GM23338 (cell line): ENCODE data around the gene FXR1. TPM values are rescaled to one million over a fixed set of nuclear protein-coding genes. Genes with fewer than 3 reads are reported as not detected.

Source experiments
- ATAC-seq: fragments of 200-7000 bp; cut with Tn5 transposase; 3 replicates; pipeline ENCODE4 v1.9.1; 2020
- DNase-seq: peaks from one replicate; pipeline ENCODE4 v3.0.0-alpha.2; 2015; ENCODE audit warnings: low spot score
- H2AFZ ChIP-seq: fragments of 200-600 bp; sonication (generic); 2 replicates; pipeline ENCODE4 v1.8.0; 2016; ENCODE audit warnings: antibody characterized with exemption, mild to moderate bottlenecking, moderate library complexity
- H3F3A ChIP-seq: fragments of 200-600 bp; sonication (generic); replicated peaks from 2 replicates; pipeline ENCODE4 v1.8.0; 2017; ENCODE audit warnings: antibody characterized with exemption, mixed run types, low read depth
- H3K27ac ChIP-seq: fragments of 200-600 bp; sonication (generic); 2 replicates; pipeline ENCODE4 v1.6.1; 2016; ENCODE audit warnings: low read depth
- H3K27me3 ChIP-seq: fragments of 200-600 bp; sonication (generic); 2 replicates; pipeline ENCODE4 v1.8.0; 2016; ENCODE audit warnings: mild to moderate bottlenecking, mixed run types, moderate library complexity; ENCODE audit not compliant: insufficient read depth
- H3K36me3 ChIP-seq: fragments of 200-600 bp; sonication (generic); 2 replicates; pipeline ENCODE4 v1.8.0; 2016; ENCODE audit warnings: mild to moderate bottlenecking; ENCODE audit not compliant: insufficient read depth
- H3K4me1 ChIP-seq: fragments of 200-600 bp; sonication (generic); 2 replicates; pipeline ENCODE4 v1.8.0; 2016; ENCODE audit warnings: mild to moderate bottlenecking, moderate library complexity; ENCODE audit not compliant: insufficient read depth
- H3K4me2 ChIP-seq: fragments of 200-600 bp; sonication (generic); 2 replicates; pipeline ENCODE4 v1.7.1; 2017; ENCODE audit warnings: mixed run types
- H3K4me3 ChIP-seq: fragments of 200-600 bp; sonication (generic); 2 replicates; pipeline ENCODE4 v1.6.1; 2016; ENCODE audit warnings: mixed run types
- H3K79me2 ChIP-seq: fragments of 200-600 bp; sonication (generic); replicated peaks from 2 replicates; pipeline ENCODE4 v1.8.0; 2017; ENCODE audit warnings: mild to moderate bottlenecking; ENCODE audit not compliant: insufficient read depth
- H3K9me2 ChIP-seq: fragments of 200-600 bp; sonication (generic); 2 replicates; pipeline ENCODE4 v1.8.0; 2017; ENCODE audit not compliant: insufficient read depth
- H4K20me1 ChIP-seq: fragments of 200-600 bp; sonication (generic); replicated peaks from 2 replicates; pipeline ENCODE4 v1.8.0; 2017; ENCODE audit warnings: mild to moderate bottlenecking; ENCODE audit not compliant: insufficient read depth
- H3K27ac Mint-ChIP-seq: 2 replicates; pipeline ENCODE4 v1.8.0; 2020; ENCODE audit warnings: inconsistent platforms, mild to moderate bottlenecking, moderate library complexity, mixed read lengths
- H3K27me3 Mint-ChIP-seq: 3 replicates; pipeline ENCODE4 v1.8.0; 2022; ENCODE audit warnings: low read depth, mild to moderate bottlenecking, moderate library complexity, mixed read lengths, inconsistent platforms; ENCODE audit not compliant: insufficient read depth, poor library complexity
- H3K36me3 Mint-ChIP-seq: 3 replicates; pipeline ENCODE4 v1.8.0; 2021; ENCODE audit warnings: low read depth, mild to moderate bottlenecking, inconsistent platforms, moderate library complexity, mixed read lengths
- H3K4me1 Mint-ChIP-seq: 3 replicates; pipeline ENCODE4 v1.8.0; 2020; ENCODE audit warnings: mild to moderate bottlenecking, inconsistent platforms, mixed read lengths
- H3K4me3 Mint-ChIP-seq: 3 replicates; pipeline ENCODE4 v1.8.0; 2021; ENCODE audit warnings: moderate library complexity, mild to moderate bottlenecking, inconsistent platforms, mixed read lengths
- H3K9me3 Mint-ChIP-seq: 3 replicates; pipeline ENCODE4 v1.8.0; 2020; ENCODE audit warnings: moderate library complexity, mild to moderate bottlenecking, inconsistent platforms, mixed read lengths
- CREB1 ChIP-seq: fragments of 250-450 bp; sonication (Bioruptor Pico); IDR thresholded peaks from 2 replicates; pipeline ENCODE4 v1.5.0; 2020; ENCODE audit warnings: low read depth, mild to moderate bottlenecking, moderate library complexity
- CTCF ChIP-seq, 2 experiments: fragments of 200-600 bp in 1 of 2; sonication (generic) in 1 of 2; conservative IDR thresholded peaks; 2 replicates each; pipeline versions ENCODE4 v1.5.1 to v1.6.1; 2016 to 2017; ENCODE audit warnings: antibody characterized with exemption in 2 of 2, low read depth in 2 of 2, mild to moderate bottlenecking in 2 of 2, moderate library complexity in 1 of 2
- ETS1 ChIP-seq: IDR thresholded peaks from 2 replicates; pipeline ENCODE4 v1.6.1; 2016; ENCODE audit warnings: antibody characterized with exemption
- EZH2 ChIP-seq: fragments of 200-600 bp; sonication (generic); IDR thresholded peaks from one replicate; pipeline ENCODE4 v1.8.0; 2017; ENCODE audit warnings: antibody characterized with exemption, mild to moderate bottlenecking, low read depth; ENCODE audit not compliant: unreplicated experiment
- EZH2phosphoT487 ChIP-seq: fragments of 200-600 bp; sonication (generic); IDR thresholded peaks from one replicate; pipeline ENCODE4 v1.8.1; 2018; ENCODE audit warnings: antibody characterized with exemption; ENCODE audit not compliant: unreplicated experiment
- JUNB ChIP-seq: IDR thresholded peaks from one replicate; pipeline ENCODE4 v1.6.1; 2016; ENCODE audit warnings: antibody characterized with exemption; ENCODE audit not compliant: unreplicated experiment
- NANOG ChIP-seq: IDR thresholded peaks from 2 replicates; pipeline ENCODE4 v1.6.1; 2016; ENCODE audit warnings: antibody characterized with exemption, borderline replicate concordance
- POLR2AphosphoS5 ChIP-seq: IDR thresholded peaks from 2 replicates; pipeline ENCODE4 v1.6.1; 2016; ENCODE audit warnings: antibody characterized with exemption, low read depth
- REST ChIP-seq: IDR thresholded peaks from one replicate; pipeline ENCODE4 v1.6.1; 2018; ENCODE audit warnings: antibody characterized with exemption; ENCODE audit not compliant: unreplicated experiment
- ZNF114 ChIP-seq: fragments of 250-450 bp; sonication (Bioruptor Pico); IDR thresholded peaks from 2 replicates; pipeline ENCODE4 v1.5.0; 2020; ENCODE audit warnings: mild to moderate bottlenecking, moderate library complexity
- ZNF331 ChIP-seq: fragments of 250-450 bp; sonication (Bioruptor Pico); IDR thresholded peaks from 2 replicates; pipeline ENCODE4 v1.5.0; 2020; ENCODE audit warnings: low read depth, mild to moderate bottlenecking, moderate library complexity
- polyA plus RNA-seq: library from polyadenylated mRNA; unstranded; fragments of >200 nt; fragmentation: Nextera tagmentation; extraction: Ambion mirVana; gene quantifications from 2 replicates; pipeline ENCODE4 v1.2.1, GENCODE V29; 2016
- total RNA-seq: library from RNA; depleted of rRNA; stranded (reverse); fragments of >200 nt; shearing (Covaris generic); gene quantifications from 2 replicates; pipeline ENCODE4 v1.2.3, GENCODE V29; 2014

Gene FXR1
- total and polyA plus RNA-seq, 2 experiments from 2014 or later: 136 to 228 TPM

DNA sequence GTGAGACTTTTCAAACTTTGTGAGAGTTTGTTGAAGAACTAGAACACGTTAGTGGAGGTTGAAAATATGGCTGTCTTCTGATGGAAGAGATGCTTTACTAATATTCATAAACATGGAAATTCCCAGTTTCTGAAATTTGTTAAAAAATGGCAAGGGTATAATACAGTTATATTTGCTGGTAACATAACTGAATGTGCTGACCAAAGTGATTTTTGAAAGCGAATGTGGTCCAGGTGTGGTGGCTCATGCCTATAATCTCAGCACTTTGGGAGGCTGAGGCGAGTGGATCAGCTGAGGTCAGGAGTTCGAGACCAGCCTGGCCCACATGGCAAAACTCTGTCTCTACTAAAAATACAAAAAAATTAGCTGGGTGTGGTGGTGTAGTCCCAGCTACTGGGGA, 18.1 kb downstream of the FXR1 start (continued):
- TF ChIP-seq ETS1 (no peak), NANOG (no peak)

- Histone ChIP-seq H3K27me3 (no peaks in the 10 kb centered on the region), H3K4me2 (no peak overlapping the region), H3K4me1 (no peaks in the 10 kb centered on the region), H3K27ac (no peak overlapping the region), H4K20me1 (peaks cover 57% of the 10 kb centered on the region), H2AFZ (no peak overlapping the region), H3F3A (no peaks in the 10 kb centered on the region), H3K4me3 (no peak overlapping the region), H3K9me2 (no peaks in the 10 kb centered on the region), H3K79me2 (peaks cover 100% of the 10 kb centered on the region), H3K36me3 (peaks cover 18% of the 10 kb centered on the region)
- Mint-ChIP-seq H3K27me3 (no peaks in the 10 kb centered on the region), H3K9me3 (no peaks in the 10 kb centered on the region), H3K4me1 (peaks cover 16% of the 10 kb centered on the region; the same call in 2 of the 3 replicates), H3K4me3 (no peak overlapping the region), H3K27ac (no peak overlapping the region), H3K36me3 (peaks cover 50% of the 10 kb centered on the region)
- ATAC-seq (no peak), DNase-seq (no peak)
- TF ChIP-seq POLR2AphosphoS5: no peak
- no peak for TF ChIP-seq CTCF (conservative IDR thresholded peaks at IDR 0.05; ENCODE audit: low read depth in 2 of 2)
- TF ChIP-seq CREB1 (CRISPR knock-in tag): no peak
Observed at GRCh38 chr3:180932819-180933218, 20.3 kb downstream of the FXR1 start.

GRCh38 chr3:180934638-180935037, 22.2 kb downstream of the FXR1 start:
- Histone ChIP-seq H3K79me2 (peaks cover 100% of the 10 kb centered on the region), H3K9me2 (no peaks in the 10 kb centered on the region), H4K20me1 (peaks cover 49% of the 10 kb centered on the region), H3F3A (no peaks in the 10 kb centered on the region), H3K27me3 (no peaks in the 10 kb centered on the region), H3K27ac (no peak overlapping the region), H3K4me3 (no peak overlapping the region), H2AFZ (no peak overlapping the region), H3K36me3 (peaks cover 23% of the 10 kb centered on the region), H3K4me1 (no peaks in the 10 kb centered on the region), H3K4me2 (no peak overlapping the region)
- no peak overlapping the region for H3K27ac Mint-ChIP-seq
- DNase-seq (no peak), ATAC-seq (no peak)
- no peaks in the 10 kb centered on the region for H3K27me3 Mint-ChIP-seq
- H3K4me1 Mint-ChIP-seq: peaks cover 11% of the 10 kb centered on the region; the same call in 2 of the 3 replicates
- peaks cover 45% of the 10 kb centered on the region for H3K36me3 Mint-ChIP-seq
- H3K4me3 Mint-ChIP-seq: no peak overlapping the region
- H3K9me3 Mint-ChIP-seq: no peaks in the 10 kb centered on the region
- TF ChIP-seq REST: no peak
- TF ChIP-seq EZH2phosphoT487: no peak
- no peak for TF ChIP-seq CREB1 (CRISPR knock-in tag)
- TF ChIP-seq JUNB: no peak
- TF ChIP-seq POLR2AphosphoS5: no peak
- no peak for TF ChIP-seq ZNF114 (CRISPR knock-in tag)
- TF ChIP-seq ETS1: no peak
- TF ChIP-seq EZH2: no peak
- TF ChIP-seq NANOG: no peak
- TF ChIP-seq CTCF (conservative IDR thresholded peaks at IDR 0.05; ENCODE audit: low read depth in 2 of 2): no peak
- TF ChIP-seq ZNF331 (CRISPR knock-in tag): no peak
